SU-DHL-6 (cell line): ENCODE measurements around the gene TIMP1.

ENCODE experiments used
- CTCF ChIP-seq: fragments of 200-600 bp; sonication (generic); IDR thresholded peaks from one replicate; pipeline ENCODE4 v1.5.1; 2017; ENCODE audit warnings: antibody characterized with exemption, mild to moderate bottlenecking, low read length, moderate library complexity; ENCODE audit not compliant: insufficient read depth, poor library complexity, severe bottlenecking
- EZH2phosphoT487 ChIP-seq: fragments of 200-600 bp; sonication (generic), shearing (Covaris generic); conservative IDR thresholded peaks from 2 replicates; pipeline ENCODE4 v1.6.1; 2018; ENCODE audit warnings: mild to moderate bottlenecking, antibody characterized with exemption, low read length, moderate library complexity, mixed read lengths

- TF ChIP-seq CTCF (no peak), EZH2phosphoT487 (no peak)
Measured at GRCh38 chrX:47577901-47578300, 4.3 kb upstream of the TIMP1 start.
